Myocyte (in vitro differentiated cells): Measurements from ENCODE around the gene DSP. TPM values are rescaled to one million over a fixed set of nuclear protein-coding genes. Genes with fewer than 3 reads are reported as not detected.

ENCODE experiments used
- DNase-seq: peaks from one replicate; pipeline ENCODE4 v3.0.0-alpha.2; 2012; ENCODE audit warnings: low read depth
- total RNA-seq: library from RNA; depleted of rRNA; stranded (reverse); fragments of >200 nt; gene quantifications from 2 replicates; pipeline ENCODE4 v1.2.3, GENCODE V29; 2014

The DSP gene
- total RNA-seq, 1 donor from 2014 or later, result 7.8 TPM

GRCh38 chr6:7590918-7591302, 49.4 kb downstream of the DSP start:
- DNase-seq, result peak; percentile 49

- no peak for DNase-seq
These were observed 50.3 kb downstream of the DSP start for GRCh38 chr6:7591770-7592169.

- no peak for DNase-seq
These were observed 51.8 kb downstream of the DSP start for GRCh38 chr6:7593229-7593628.

- peak; percentile 46 for DNase-seq
These were observed 53.2 kb downstream of the DSP start for GRCh38 chr6:7594579-7595125.

- no peak for DNase-seq
These were observed 62.5 kb downstream of the DSP start for GRCh38 chr6:7604003-7604402.

GRCh38 chr6:7604506-7604905, 63.0 kb downstream of the DSP start:
- DNase-seq, result no peak

- peak; percentile 70 for DNase-seq
These were observed 74.3 kb downstream of the DSP start for GRCh38 chr6:7615611-7616383.

- DNase-seq, result peak; percentile 92
These were observed 76.6 kb downstream of the DSP start for GRCh38 chr6:7617801-7618764.

GRCh38 chr6:7621761-7622160, 80.3 kb downstream of the DSP start:
- DNase-seq, result no peak

- DNase-seq, result no peak
These were observed 83.6 kb downstream of the DSP start for GRCh38 chr6:7624796-7625710.

- no peak for DNase-seq
These were observed 87.0 kb downstream of the DSP start for GRCh38 chr6:7628479-7628878.

GRCh38 chr6:7628909-7629308, 87.4 kb downstream of the DSP start:
- no peak for DNase-seq

- peak; percentile 48 for DNase-seq
These were observed 87.8 kb downstream of the DSP start for GRCh38 chr6:7629321-7629720.

- DNase-seq, result no peak
These were observed 89.3 kb downstream of the DSP start for GRCh38 chr6:7630792-7631191.

GRCh38 chr6:7631466-7631865, 90.0 kb downstream of the DSP start:
- DNase-seq, result no peak

- no peak for DNase-seq
These were observed 91.2 kb downstream of the DSP start for GRCh38 chr6:7632501-7633290.

- no peak for DNase-seq
These were observed 91.9 kb downstream of the DSP start for GRCh38 chr6:7633361-7633760.

GRCh38 chr6:7636151-7636550, 94.7 kb downstream of the DSP start:
- DNase-seq, result no peak
